Body of pancreas (tissue), 4 donors: ENCODE results near the gene PPP4R4.

ENCODE experiments used
- CTCF ChIP-seq, 7 experiments: fragments of 450-650 bp in 4 of 7; fragments of 200-600 bp in 3 of 7; sonication (generic) in 3 of 7; IDR thresholded peaks; one replicate each; pipeline ENCODE4 v1.5.1; 2016 to 2019; ENCODE audit warnings: antibody characterized with exemption in 7 of 7
- POLR2A ChIP-seq, 3 donors: fragments of 450-650 bp; IDR thresholded peaks; one replicate each; pipeline ENCODE4 v1.6.1; 2016; ENCODE audit warnings: antibody characterized with exemption in 3 of 3, mild to moderate bottlenecking in 2 of 3

- TF ChIP-seq CTCF (IDR thresholded peaks at IDR 0.05): no peak
- TF ChIP-seq POLR2A (IDR thresholded peaks at IDR 0.05): peak in 2 of 3 donors; percentile 46 to 54
Measured at GRCh38 chr14:94322648-94323570, 148.8 kb downstream of the PPP4R4 start, which contains the start of gene SERPINA6.
